ENCODE measurements around the gene PDE4B.

Gene PDE4B

GRCh38 chr1:66330722-66331141 is 538.0 kb downstream of the PDE4B start:
- TF ChIP-seq CTCF (IDR thresholded peaks at IDR 0.05; ENCODE audit: borderline replicate concordance, control extremely low read depth, extremely low read depth, insufficient read depth, missing control alignments): no peak
- DNase-seq (ENCODE audit: low spot score): no peak
- in situ Hi-C loops (cut with MboI; ENCODE audit: low sequenced_read_pairs, unreplicated experiment): loop anchor here (25.0 kb wide), 1 partner anchor 607 kb away; no protein-coding TSS in a partner anchor

DNA sequence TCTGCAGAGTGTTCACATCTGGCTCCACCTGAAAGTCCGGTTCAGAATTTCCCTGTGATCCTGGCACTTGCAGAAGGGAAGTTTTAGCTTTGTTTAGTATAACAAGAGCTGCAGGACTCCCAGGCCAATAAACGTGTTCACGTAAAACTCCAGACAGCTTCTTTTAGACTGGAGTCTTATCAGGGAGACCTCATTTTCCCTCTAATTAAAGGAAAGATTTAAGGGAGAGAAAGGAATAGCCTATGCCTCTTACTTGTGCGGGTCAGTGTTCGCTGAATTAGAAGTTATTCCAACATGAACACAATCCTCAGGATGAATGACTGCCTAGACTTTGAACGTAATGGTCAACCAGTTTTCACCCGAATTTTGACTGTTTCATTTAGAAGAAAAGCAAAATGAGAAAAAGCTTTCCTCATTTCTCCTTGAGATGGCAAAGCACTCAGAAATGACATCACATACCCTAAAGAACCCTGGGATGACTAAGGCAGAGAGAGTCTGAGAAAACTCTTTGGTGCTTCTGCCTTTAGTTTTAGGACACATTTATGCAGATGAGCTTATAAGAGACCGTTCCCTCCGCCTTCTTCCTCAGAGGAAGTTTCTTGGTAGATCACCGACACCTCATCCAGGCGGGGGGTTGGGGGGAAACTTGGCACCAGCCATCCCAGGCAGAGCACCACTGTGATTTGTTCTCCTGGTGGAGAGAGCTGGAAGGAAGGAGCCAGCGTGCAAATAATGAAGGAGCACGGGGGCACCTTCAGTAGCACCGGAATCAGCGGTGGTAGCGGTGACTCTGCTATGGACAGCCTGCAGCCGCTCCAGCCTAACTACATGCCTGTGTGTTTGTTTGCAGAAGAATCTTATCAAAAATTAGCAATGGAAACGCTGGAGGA is 539.2 kb downstream of the PDE4B start:
- TF ChIP-seq CTCF (IDR thresholded peaks at IDR 0.05; ENCODE audit: borderline replicate concordance, control extremely low read depth, extremely low read depth, insufficient read depth, missing control alignments): no peak
- DNase-seq (ENCODE audit: low spot score): no peak
- in situ Hi-C loops (cut with MboI; ENCODE audit: low sequenced_read_pairs, unreplicated experiment): loop anchor here (25.0 kb wide), 1 partner anchor 605 kb away; no protein-coding TSS in a partner anchor

DNA sequence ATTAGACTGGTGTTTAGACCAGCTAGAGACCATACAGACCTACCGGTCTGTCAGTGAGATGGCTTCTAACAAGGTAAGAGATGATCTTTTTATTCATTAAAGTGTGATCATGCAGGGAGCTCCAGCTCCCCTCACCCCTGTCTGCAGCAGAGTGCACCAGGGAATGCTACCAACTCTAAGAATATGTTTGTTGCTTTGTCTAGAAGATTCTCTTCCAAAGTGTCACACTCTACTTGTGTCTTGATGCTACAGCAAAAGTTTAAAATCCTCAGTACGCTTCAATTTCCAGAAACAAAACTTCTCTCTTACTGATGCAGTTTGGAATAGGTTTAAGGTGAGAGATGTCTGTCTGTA is 539.8 kb downstream of the PDE4B start:
- TF ChIP-seq CTCF (IDR thresholded peaks at IDR 0.05; ENCODE audit: borderline replicate concordance, control extremely low read depth, extremely low read depth, insufficient read depth, missing control alignments): no peak
- in situ Hi-C loops (cut with MboI; ENCODE audit: low sequenced_read_pairs, unreplicated experiment): loop anchor here (25.0 kb wide), 1 partner anchor 605 kb away; no protein-coding TSS in a partner anchor
- no peak for DNase-seq (ENCODE audit: low spot score)

- no peak for DNase-seq (ENCODE audit: low spot score)
- TF ChIP-seq CTCF (IDR thresholded peaks at IDR 0.05; ENCODE audit: borderline replicate concordance, control extremely low read depth, extremely low read depth, insufficient read depth, missing control alignments): no peak
Measured at GRCh38 chr1:66333466-66334199, 540.9 kb downstream of the PDE4B start.

GRCh38 chr1:66334318-66334717 is 541.6 kb downstream of the PDE4B start:
- in situ Hi-C loops (cut with MboI; ENCODE audit: low sequenced_read_pairs, unreplicated experiment): loop anchor here (25.0 kb wide), 1 partner anchor 603 kb away; no protein-coding TSS in a partner anchor
- no peak for TF ChIP-seq CTCF (IDR thresholded peaks at IDR 0.05; ENCODE audit: borderline replicate concordance, control extremely low read depth, extremely low read depth, insufficient read depth, missing control alignments)
- DNase-seq (ENCODE audit: low spot score): no peak

More at GRCh38 chr1:66333466-66334199, 540.9 kb downstream of the PDE4B start:
- in situ Hi-C loops (cut with MboI; ENCODE audit: low sequenced_read_pairs, unreplicated experiment): loop anchor here (25.0 kb wide), 1 partner anchor 604 kb away; no protein-coding TSS in a partner anchor

GRCh38 chr1:66335125-66335524 is 542.4 kb downstream of the PDE4B start:
- in situ Hi-C loops (cut with MboI; ENCODE audit: low sequenced_read_pairs, unreplicated experiment): loop anchor here (25.0 kb wide), 1 partner anchor 602 kb away; no protein-coding TSS in a partner anchor
- no peak for DNase-seq (ENCODE audit: low spot score)

More at GRCh38 chr1:66335125-66335524, 542.4 kb downstream of the PDE4B start:
- no peak for TF ChIP-seq CTCF (IDR thresholded peaks at IDR 0.05; ENCODE audit: borderline replicate concordance, control extremely low read depth, extremely low read depth, insufficient read depth, missing control alignments)

Measured in GM13976 (cell line).